Measurements from ENCODE around the gene LYPLAL1. TPM values are rescaled to one million over a fixed set of nuclear protein-coding genes. Genes with fewer than 3 reads are reported as not detected.

Gene LYPLAL1
- total RNA-seq, 1 donor from 2014 or later: 25.6 TPM

DNA sequence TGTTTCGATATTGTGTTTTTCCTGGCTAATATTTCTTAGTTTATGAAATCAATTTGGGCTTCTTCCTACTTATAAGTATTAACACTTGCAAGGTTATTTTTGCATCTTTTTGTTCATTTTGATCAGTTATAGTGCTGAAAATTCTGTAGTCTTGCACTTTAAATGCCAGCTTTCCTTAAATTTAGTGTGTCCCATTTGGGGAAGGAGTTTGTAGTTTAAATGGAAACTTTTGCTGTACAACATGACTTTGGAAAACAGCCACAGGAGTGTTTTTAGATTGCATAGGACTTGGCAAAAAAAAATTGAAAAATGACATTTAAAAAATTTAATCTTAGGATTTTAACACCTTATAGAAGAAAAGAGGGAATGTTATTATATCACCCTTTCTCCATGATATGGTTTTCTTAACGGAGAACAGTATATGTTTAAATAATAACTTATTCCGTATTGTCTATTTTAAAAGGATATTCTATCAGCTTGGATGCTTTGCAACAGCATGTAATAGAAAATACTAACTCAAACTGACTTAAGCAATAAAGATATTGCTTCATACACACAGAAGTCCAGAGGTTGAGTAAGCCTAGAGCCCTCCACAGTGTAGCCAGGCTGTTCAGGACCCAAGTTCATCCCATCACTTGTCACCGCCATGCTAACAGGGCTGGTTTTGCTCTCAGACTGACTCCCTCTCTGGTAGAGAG is 53.8 kb downstream of the LYPLAL1 start:
- H2AFZ ChIP-seq (ENCODE audit: low read depth, low read length): no peak overlapping the region
- no peak overlapping the region for H3K4me3 ChIP-seq (ENCODE audit: insufficient read depth, low read depth, low read length)
- Mint-ChIP-seq H3K4me3 (ENCODE audit: unreplicated experiment) (no peak overlapping the region), H3K4me1 (ENCODE audit: low read depth, unreplicated experiment) (no peaks in the 10 kb centered on the region), H3K27me3 (ENCODE audit: low read depth, unreplicated experiment) (no peaks in the 10 kb centered on the region), H3K36me3 (ENCODE audit: low read depth, unreplicated experiment) (peaks cover 7% of the 10 kb centered on the region), H3K9me3 (ENCODE audit: unreplicated experiment) (no peaks in the 10 kb centered on the region), H3K27ac (ENCODE audit: unreplicated experiment) (no peak overlapping the region)
- no peaks in the 10 kb centered on the region for H3K36me3 ChIP-seq (ENCODE audit: insufficient read depth, low read length)
- DNase-seq (ENCODE audit: low read depth) (no peak), FAIRE-seq (no peak)
- no peak overlapping the region for H3K27ac ChIP-seq (ENCODE audit: low read depth, low read length)
- TF ChIP-seq, protein P1, sequence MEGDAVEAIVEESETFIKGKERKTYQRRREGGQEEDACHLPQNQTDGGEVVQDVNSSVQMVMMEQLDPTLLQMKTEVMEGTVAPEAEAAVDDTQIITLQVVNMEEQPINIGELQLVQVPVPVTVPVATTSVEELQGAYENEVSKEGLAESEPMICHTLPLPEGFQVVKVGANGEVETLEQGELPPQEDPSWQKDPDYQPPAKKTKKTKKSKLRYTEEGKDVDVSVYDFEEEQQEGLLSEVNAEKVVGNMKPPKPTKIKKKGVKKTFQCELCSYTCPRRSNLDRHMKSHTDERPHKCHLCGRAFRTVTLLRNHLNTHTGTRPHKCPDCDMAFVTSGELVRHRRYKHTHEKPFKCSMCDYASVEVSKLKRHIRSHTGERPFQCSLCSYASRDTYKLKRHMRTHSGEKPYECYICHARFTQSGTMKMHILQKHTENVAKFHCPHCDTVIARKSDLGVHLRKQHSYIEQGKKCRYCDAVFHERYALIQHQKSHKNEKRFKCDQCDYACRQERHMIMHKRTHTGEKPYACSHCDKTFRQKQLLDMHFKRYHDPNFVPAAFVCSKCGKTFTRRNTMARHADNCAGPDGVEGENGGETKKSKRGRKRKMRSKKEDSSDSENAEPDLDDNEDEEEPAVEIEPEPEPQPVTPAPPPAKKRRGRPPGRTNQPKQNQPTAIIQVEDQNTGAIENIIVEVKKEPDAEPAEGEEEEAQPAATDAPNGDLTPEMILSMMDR (IDR thresholded peaks at IDR 0.05; ENCODE audit: insufficient read depth, low read depth, low read length): no peak
- no peak for TF ChIP-seq EZH2 (IDR thresholded peaks at IDR 0.05; ENCODE audit: insufficient read depth, low read length)
- no peaks in the 10 kb centered on the region for H4K20me1 ChIP-seq (ENCODE audit: insufficient read depth, low read length)
- no peaks in the 10 kb centered on the region for H3K27me3 ChIP-seq (ENCODE audit: insufficient read depth, low read length)
- H3K4me2 ChIP-seq (ENCODE audit: low read length): no peak overlapping the region
- no peak overlapping the region for H3K9ac ChIP-seq (ENCODE audit: low read length)
- H3K79me2 ChIP-seq (ENCODE audit: insufficient read depth, low read length): no peaks in the 10 kb centered on the region
- H3K9me3 ChIP-seq (ENCODE audit: insufficient read depth, low read depth, low read length): no peaks in the 10 kb centered on the region
- H3K4me1 ChIP-seq (ENCODE audit: insufficient read depth, low read length): no peaks in the 10 kb centered on the region

DNA sequence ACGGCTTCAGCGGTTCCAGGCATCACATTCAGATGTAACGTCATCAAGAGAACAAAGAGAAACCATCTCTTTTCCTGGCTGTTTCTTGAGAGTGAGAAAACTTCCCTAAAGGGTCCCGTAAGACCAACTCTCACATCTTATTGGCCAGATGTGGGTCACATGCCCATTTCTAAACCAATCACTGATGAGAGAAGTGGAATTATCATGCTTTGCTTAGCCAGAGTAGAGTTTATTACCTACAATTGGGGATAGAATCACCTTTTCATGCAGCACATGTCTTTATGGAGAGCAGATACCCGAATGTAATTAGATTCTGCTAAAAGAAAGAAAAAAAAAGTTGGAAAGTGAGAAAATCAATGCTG is 54.4 kb downstream of the LYPLAL1 start:
- no peaks in the 10 kb centered on the region for H4K20me1 ChIP-seq (ENCODE audit: insufficient read depth, low read length)
- H2AFZ ChIP-seq (ENCODE audit: low read depth, low read length): no peak overlapping the region
- Mint-ChIP-seq H3K9me3 (ENCODE audit: unreplicated experiment) (no peaks in the 10 kb centered on the region), H3K27me3 (ENCODE audit: low read depth, unreplicated experiment) (no peaks in the 10 kb centered on the region), H3K27ac (ENCODE audit: unreplicated experiment) (no peak overlapping the region), H3K36me3 (ENCODE audit: low read depth, unreplicated experiment) (peaks cover 6% of the 10 kb centered on the region), H3K4me1 (ENCODE audit: low read depth, unreplicated experiment) (no peaks in the 10 kb centered on the region), H3K4me3 (ENCODE audit: unreplicated experiment) (no peak overlapping the region)
- H3K4me3 ChIP-seq (ENCODE audit: insufficient read depth, low read depth, low read length): no peak overlapping the region
- TF ChIP-seq EZH2 (IDR thresholded peaks at IDR 0.05; ENCODE audit: insufficient read depth, low read length): no peak
- TF ChIP-seq, protein P1 (IDR thresholded peaks at IDR 0.05; ENCODE audit: insufficient read depth, low read depth, low read length): no peak
- no peak overlapping the region for H3K27ac ChIP-seq (ENCODE audit: low read depth, low read length)
- no peaks in the 10 kb centered on the region for H3K36me3 ChIP-seq (ENCODE audit: insufficient read depth, low read length)
- no peaks in the 10 kb centered on the region for H3K9me3 ChIP-seq (ENCODE audit: insufficient read depth, low read depth, low read length)
- FAIRE-seq (no peak), DNase-seq (ENCODE audit: low read depth) (no peak)
- no peak overlapping the region for H3K9ac ChIP-seq (ENCODE audit: low read length)
- H3K4me1 ChIP-seq (ENCODE audit: insufficient read depth, low read length): no peaks in the 10 kb centered on the region
- no peaks in the 10 kb centered on the region for H3K27me3 ChIP-seq (ENCODE audit: insufficient read depth, low read length)
- H3K79me2 ChIP-seq (ENCODE audit: insufficient read depth, low read length): no peaks in the 10 kb centered on the region
- no peak overlapping the region for H3K4me2 ChIP-seq (ENCODE audit: low read length)

DNA sequence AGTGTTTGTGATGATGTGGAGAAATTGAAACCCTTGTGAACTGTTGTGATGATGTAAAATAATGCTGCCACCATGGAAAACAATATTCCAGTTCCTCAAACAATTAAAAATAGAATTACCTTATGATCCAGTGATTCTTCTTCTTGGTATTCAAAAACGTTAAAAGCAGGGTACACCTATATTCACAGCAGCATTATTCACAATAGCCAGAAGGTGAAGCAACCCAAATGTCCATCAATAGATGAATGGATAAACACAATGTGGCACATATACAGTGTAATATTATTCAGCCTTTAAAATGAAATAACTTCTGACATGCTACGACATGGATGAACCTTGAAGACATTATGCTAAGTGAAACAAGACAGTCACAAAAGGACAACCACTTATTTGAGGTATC is 59.2 kb downstream of the LYPLAL1 start:
- Histone ChIP-seq H3K27ac (ENCODE audit: low read depth, low read length) (no peak overlapping the region), H3K9me3 (ENCODE audit: insufficient read depth, low read depth, low read length) (no peaks in the 10 kb centered on the region), H3K4me2 (ENCODE audit: low read length) (no peak overlapping the region), H4K20me1 (ENCODE audit: insufficient read depth, low read length) (no peaks in the 10 kb centered on the region), H3K27me3 (ENCODE audit: insufficient read depth, low read length) (no peaks in the 10 kb centered on the region), H3K36me3 (ENCODE audit: insufficient read depth, low read length) (no peaks in the 10 kb centered on the region), H3K79me2 (ENCODE audit: insufficient read depth, low read length) (no peaks in the 10 kb centered on the region), H2AFZ (ENCODE audit: low read depth, low read length) (no peak overlapping the region), H3K4me3 (ENCODE audit: insufficient read depth, low read depth, low read length) (no peak overlapping the region), H3K4me1 (ENCODE audit: insufficient read depth, low read length) (no peaks in the 10 kb centered on the region), H3K9ac (ENCODE audit: low read length) (no peak overlapping the region)
- Mint-ChIP-seq H3K4me3 (ENCODE audit: unreplicated experiment) (no peak overlapping the region), H3K27me3 (ENCODE audit: low read depth, unreplicated experiment) (no peaks in the 10 kb centered on the region), H3K36me3 (ENCODE audit: low read depth, unreplicated experiment) (peaks cover 4% of the 10 kb centered on the region), H3K4me1 (ENCODE audit: low read depth, unreplicated experiment) (no peaks in the 10 kb centered on the region), H3K27ac (ENCODE audit: unreplicated experiment) (no peak overlapping the region), H3K9me3 (ENCODE audit: unreplicated experiment) (no peaks in the 10 kb centered on the region)
- FAIRE-seq (no peak), DNase-seq (ENCODE audit: low read depth) (no peak)
- no peak for TF ChIP-seq EZH2 (IDR thresholded peaks at IDR 0.05; ENCODE audit: insufficient read depth, low read length)
- TF ChIP-seq, protein P1 (IDR thresholded peaks at IDR 0.05; ENCODE audit: insufficient read depth, low read depth, low read length): no peak

Measured in astrocyte (in vitro differentiated cells and primary cell).